ENCODE results near the gene SLC35F1.

- TF ChIP-seq CTCF (IDR thresholded peaks at IDR 0.05; ENCODE audit: poor library complexity, severe bottlenecking) = no peak
- TF ChIP-seq POLR2AphosphoS5 (IDR thresholded peaks at IDR 0.05) = no peak
- TF ChIP-seq EZH2 (IDR thresholded peaks at IDR 0.05; ENCODE audit: borderline replicate concordance, insufficient read depth, low read length, poor library complexity, severe bottlenecking) = no peak
- no peak for TF ChIP-seq EP300 (conservative IDR thresholded peaks at IDR 0.05; ENCODE audit: poor library complexity, severe bottlenecking)
- TF ChIP-seq, protein P1, sequence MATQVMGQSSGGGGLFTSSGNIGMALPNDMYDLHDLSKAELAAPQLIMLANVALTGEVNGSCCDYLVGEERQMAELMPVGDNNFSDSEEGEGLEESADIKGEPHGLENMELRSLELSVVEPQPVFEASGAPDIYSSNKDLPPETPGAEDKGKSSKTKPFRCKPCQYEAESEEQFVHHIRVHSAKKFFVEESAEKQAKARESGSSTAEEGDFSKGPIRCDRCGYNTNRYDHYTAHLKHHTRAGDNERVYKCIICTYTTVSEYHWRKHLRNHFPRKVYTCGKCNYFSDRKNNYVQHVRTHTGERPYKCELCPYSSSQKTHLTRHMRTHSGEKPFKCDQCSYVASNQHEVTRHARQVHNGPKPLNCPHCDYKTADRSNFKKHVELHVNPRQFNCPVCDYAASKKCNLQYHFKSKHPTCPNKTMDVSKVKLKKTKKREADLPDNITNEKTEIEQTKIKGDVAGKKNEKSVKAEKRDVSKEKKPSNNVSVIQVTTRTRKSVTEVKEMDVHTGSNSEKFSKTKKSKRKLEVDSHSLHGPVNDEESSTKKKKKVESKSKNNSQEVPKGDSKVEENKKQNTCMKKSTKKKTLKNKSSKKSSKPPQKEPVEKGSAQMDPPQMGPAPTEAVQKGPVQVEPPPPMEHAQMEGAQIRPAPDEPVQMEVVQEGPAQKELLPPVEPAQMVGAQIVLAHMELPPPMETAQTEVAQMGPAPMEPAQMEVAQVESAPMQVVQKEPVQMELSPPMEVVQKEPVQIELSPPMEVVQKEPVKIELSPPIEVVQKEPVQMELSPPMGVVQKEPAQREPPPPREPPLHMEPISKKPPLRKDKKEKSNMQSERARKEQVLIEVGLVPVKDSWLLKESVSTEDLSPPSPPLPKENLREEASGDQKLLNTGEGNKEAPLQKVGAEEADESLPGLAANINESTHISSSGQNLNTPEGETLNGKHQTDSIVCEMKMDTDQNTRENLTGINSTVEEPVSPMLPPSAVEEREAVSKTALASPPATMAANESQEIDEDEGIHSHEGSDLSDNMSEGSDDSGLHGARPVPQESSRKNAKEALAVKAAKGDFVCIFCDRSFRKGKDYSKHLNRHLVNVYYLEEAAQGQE (IDR thresholded peaks at IDR 0.05; ENCODE audit: borderline replicate concordance) = no peak
- no peak for TF ChIP-seq RAD21 (conservative IDR thresholded peaks at IDR 0.05)
- TF ChIP-seq TAF1 (IDR thresholded peaks at IDR 0.05; ENCODE audit: low read depth) = no peak
- no peak for TF ChIP-seq SMC3 (conservative IDR thresholded peaks at IDR 0.05; ENCODE audit: poor library complexity)
- TF ChIP-seq MXI1 (conservative IDR thresholded peaks at IDR 0.05; ENCODE audit: poor library complexity, severe bottlenecking) = no peak
These were observed 135.8 kb downstream of the SLC35F1 start for GRCh38 chr6:118042855-118043254.

All from neural cell (in vitro differentiated cells).